ENCODE results near the gene HOXA2. TPM values are rescaled to one million over a fixed set of nuclear protein-coding genes. Genes with fewer than 3 reads are reported as not detected.

The HOXA2 gene
- total and polyA plus RNA-seq, 4 donors: 0.05 to 0.13 (median 0.08) TPM

DNA sequence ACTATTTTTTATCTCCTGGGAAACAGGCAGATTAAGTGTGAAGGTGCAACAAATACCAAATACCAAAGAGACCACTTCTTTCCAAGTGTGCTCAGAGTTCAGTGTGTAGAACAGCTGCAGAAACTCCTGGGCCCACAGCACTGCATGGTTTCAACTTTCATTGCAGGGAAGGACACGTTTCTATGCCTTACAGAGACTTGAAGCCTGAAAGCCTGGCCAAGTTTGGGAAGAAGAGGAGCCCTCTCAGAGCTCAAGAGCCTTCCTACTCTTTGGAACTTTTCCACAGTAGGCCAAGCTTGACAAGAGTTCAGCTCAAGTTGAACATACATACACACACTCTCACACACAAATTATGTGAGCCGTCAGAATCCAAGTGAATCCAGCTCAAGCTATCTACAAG is 25.6 kb upstream of the HOXA2 start:
- TF ChIP-seq FOXA1 (IDR thresholded peaks at IDR 0.05): no peak
- no peak for TF ChIP-seq HNF4G (IDR thresholded peaks at IDR 0.05)
- no peak for TF ChIP-seq MAX (IDR thresholded peaks at IDR 0.05)
- TF ChIP-seq TAF1 (conservative IDR thresholded peaks at IDR 0.05): no peak
- TF ChIP-seq ATF3 (IDR thresholded peaks at IDR 0.05): no peak
- no peak for TF ChIP-seq RXRA (IDR thresholded peaks at IDR 0.05)
- no peak for TF ChIP-seq NR2F2 (IDR thresholded peaks at IDR 0.05)
- no peak for TF ChIP-seq EGR1 (IDR thresholded peaks at IDR 0.05; ENCODE audit: low read depth in 2 of 2)
- Histone ChIP-seq H3K9ac (ENCODE audit: low read depth in 1 of 2, low read length in 2 of 2) (no peak overlapping the region), H3K4me3 (ENCODE audit: low read depth in 1 of 3, low read length in 3 of 3) (no peak overlapping the region), H3K27me3 (ENCODE audit: control insufficient read depth in 4 of 4, insufficient read depth in 4 of 4, low read length in 3 of 4) (peaks cover 0 to 23% (median 14%) of the 10 kb centered on the region in 4 donors), H3K27ac (ENCODE audit: low read depth in 1 of 2, low read length in 2 of 2) (no peak overlapping the region), H3K4me1 (ENCODE audit: control insufficient read depth in 4 of 4, insufficient read depth in 4 of 4, low read length in 3 of 4) (peaks cover 0 to 11% (median 2%) of the 10 kb centered on the region in 4 donors), H3K36me3 (ENCODE audit: control insufficient read depth in 4 of 4, insufficient read depth in 3 of 4, low read depth in 1 of 4, low read length in 3 of 4) (no peaks in the 10 kb centered on the region), H3K9me3 (ENCODE audit: control insufficient read depth in 4 of 4, low read length in 3 of 4) (peaks cover 0 to 4% (median under 1%) of the 10 kb centered on the region in 4 donors)
- 21% methylated on average over 2 of the region's 2 CpGs for WGBS
- DNase-seq (ENCODE audit: low spot score): no peak

GRCh38 chr7:27126596-27127327 is 24.3 kb upstream of the HOXA2 start:
- no peak for DNase-seq (ENCODE audit: low spot score)
- H3K9ac ChIP-seq (ENCODE audit: low read depth in 1 of 2, low read length in 2 of 2): no peak overlapping the region
- H3K36me3 ChIP-seq (ENCODE audit: control insufficient read depth in 4 of 4, insufficient read depth in 3 of 4, low read depth in 1 of 4, low read length in 3 of 4): no peaks in the 10 kb centered on the region
- peaks cover 0 to 4% (median under 1%) of the 10 kb centered on the region in 4 donors for H3K9me3 ChIP-seq (ENCODE audit: control insufficient read depth in 4 of 4, low read length in 3 of 4)
- 25% methylated on average over 3 of the region's 3 CpGs for WGBS
- H3K4me3 ChIP-seq (ENCODE audit: low read depth in 1 of 3, low read length in 3 of 3): no peak overlapping the region
- peaks cover 2 to 21% (median 13%) of the 10 kb centered on the region in 4 donors for H3K27me3 ChIP-seq (ENCODE audit: control insufficient read depth in 4 of 4, insufficient read depth in 4 of 4, low read length in 3 of 4)
- H3K4me1 ChIP-seq (ENCODE audit: control insufficient read depth in 4 of 4, insufficient read depth in 4 of 4, low read length in 3 of 4): peaks cover 7 to 14% (median 12%) of the 10 kb centered on the region in 4 donors
- no peak for TF ChIP-seq FOXA1 (IDR thresholded peaks at IDR 0.05)
- TF ChIP-seq HNF4G (IDR thresholded peaks at IDR 0.05): no peak
- TF ChIP-seq FOXA2 (IDR thresholded peaks at IDR 0.05): no peak
- no peak for TF ChIP-seq TAF1 (conservative IDR thresholded peaks at IDR 0.05)
- H3K27ac ChIP-seq (ENCODE audit: low read depth in 1 of 2, low read length in 2 of 2): no peak overlapping the region

DNA sequence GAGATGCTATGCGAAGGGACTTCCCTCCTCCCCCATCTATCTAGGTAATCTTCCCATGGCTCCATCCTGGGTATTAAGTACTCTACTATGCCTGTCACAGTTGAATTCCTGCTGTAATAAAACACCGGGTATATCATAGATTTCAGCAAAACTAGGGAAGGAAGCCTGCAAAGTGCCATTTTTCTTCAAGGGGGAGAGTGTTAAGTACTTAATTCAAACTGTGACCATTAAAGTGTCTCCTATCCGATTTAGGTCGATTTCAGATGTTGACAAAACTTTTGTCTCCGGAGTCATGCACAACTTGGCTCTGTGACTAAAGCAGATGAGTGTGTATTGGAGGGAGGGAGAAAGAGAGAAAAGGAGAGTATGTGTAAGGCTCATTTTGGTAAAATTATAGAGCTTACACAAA is 23.5 kb upstream of the HOXA2 start:
- Histone ChIP-seq H3K36me3 (ENCODE audit: control insufficient read depth in 4 of 4, insufficient read depth in 3 of 4, low read depth in 1 of 4, low read length in 3 of 4) (no peaks in the 10 kb centered on the region), H3K27ac (ENCODE audit: low read depth in 1 of 2, low read length in 2 of 2) (no peak overlapping the region), H3K4me1 (ENCODE audit: control insufficient read depth in 4 of 4, insufficient read depth in 4 of 4, low read length in 3 of 4) (peaks cover 7 to 16% (median 13%) of the 10 kb centered on the region in 4 donors), H3K9ac (ENCODE audit: low read depth in 1 of 2, low read length in 2 of 2) (no peak overlapping the region), H3K4me3 (ENCODE audit: low read depth in 1 of 3, low read length in 3 of 3) (no peak overlapping the region), H3K27me3 (ENCODE audit: control insufficient read depth in 4 of 4, insufficient read depth in 4 of 4, low read length in 3 of 4) (peaks cover 2 to 21% (median 10%) of the 10 kb centered on the region in 4 donors), H3K9me3 (ENCODE audit: control insufficient read depth in 4 of 4, low read length in 3 of 4) (peaks cover 0 to 4% (median under 1%) of the 10 kb centered on the region in 4 donors)
- TF ChIP-seq GABPA (IDR thresholded peaks at IDR 0.05 in 1 of 2, conservative IDR thresholded peaks at IDR 0.05 in 1 of 2): no peak
- TF ChIP-seq RAD21 (IDR thresholded peaks at IDR 0.05): no peak
- no peak for TF ChIP-seq HNF4A (conservative IDR thresholded peaks at IDR 0.05)
- TF ChIP-seq YY1 (IDR thresholded peaks at IDR 0.05): no peak
- no peak for TF ChIP-seq MAX (IDR thresholded peaks at IDR 0.05)
- TF ChIP-seq ATF3 (IDR thresholded peaks at IDR 0.05): no peak
- TF ChIP-seq CTCF (IDR thresholded peaks at IDR 0.05; ENCODE audit: low read depth, low read length, missing input control): no peak
- 21% methylated on average over 5 of the region's 5 CpGs for WGBS
- no peak for DNase-seq (ENCODE audit: low spot score)
